LNCAP (cell line): ENCODE measurements around the gene ESR2.

Experiments
- TF ChIP-seq, protein P1 (sequence below): fragments of 450-650 bp; IDR thresholded peaks from 2 replicates; pipeline ENCODE4 v1.5.1; 2017; ENCODE audit warnings: mild to moderate bottlenecking

Gene ESR2

DNA sequence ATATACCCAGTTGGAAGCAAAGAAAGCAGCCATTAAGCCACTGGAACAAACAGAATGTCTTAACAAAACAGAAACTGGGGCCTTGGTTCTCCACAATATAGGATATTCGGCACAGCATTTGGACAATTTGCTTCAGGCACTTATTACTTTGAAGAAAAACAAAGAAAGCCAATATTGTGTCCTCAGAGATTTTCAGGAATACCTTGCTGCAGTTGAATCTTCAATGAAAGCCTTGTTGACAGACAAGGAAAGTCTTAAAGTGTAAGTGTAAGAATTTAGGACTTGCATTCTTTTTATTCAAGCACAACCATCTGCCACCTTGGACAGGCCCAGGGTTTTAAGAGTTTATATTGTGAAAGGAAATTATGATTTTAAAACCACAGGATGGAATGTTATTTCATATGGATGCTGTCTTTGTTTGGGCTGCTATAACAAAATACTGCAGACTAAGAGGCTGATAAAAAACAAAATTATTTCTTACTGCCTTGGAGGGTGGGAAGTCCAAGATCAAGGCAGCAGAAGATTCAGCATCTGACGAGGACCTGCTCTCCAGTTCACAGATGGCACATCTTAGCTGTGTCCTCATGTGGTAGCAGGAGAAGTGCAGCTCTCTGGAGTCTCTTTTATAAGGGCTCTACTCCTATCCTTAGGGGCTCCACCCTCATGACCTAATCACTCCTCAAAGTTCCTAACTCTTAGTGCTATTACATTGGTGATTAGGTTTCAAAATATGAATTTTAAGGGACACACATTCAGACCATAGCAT is 244.4 kb downstream of the ESR2 start:
- TF ChIP-seq, protein P1, sequence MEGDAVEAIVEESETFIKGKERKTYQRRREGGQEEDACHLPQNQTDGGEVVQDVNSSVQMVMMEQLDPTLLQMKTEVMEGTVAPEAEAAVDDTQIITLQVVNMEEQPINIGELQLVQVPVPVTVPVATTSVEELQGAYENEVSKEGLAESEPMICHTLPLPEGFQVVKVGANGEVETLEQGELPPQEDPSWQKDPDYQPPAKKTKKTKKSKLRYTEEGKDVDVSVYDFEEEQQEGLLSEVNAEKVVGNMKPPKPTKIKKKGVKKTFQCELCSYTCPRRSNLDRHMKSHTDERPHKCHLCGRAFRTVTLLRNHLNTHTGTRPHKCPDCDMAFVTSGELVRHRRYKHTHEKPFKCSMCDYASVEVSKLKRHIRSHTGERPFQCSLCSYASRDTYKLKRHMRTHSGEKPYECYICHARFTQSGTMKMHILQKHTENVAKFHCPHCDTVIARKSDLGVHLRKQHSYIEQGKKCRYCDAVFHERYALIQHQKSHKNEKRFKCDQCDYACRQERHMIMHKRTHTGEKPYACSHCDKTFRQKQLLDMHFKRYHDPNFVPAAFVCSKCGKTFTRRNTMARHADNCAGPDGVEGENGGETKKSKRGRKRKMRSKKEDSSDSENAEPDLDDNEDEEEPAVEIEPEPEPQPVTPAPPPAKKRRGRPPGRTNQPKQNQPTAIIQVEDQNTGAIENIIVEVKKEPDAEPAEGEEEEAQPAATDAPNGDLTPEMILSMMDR = no peak

DNA sequence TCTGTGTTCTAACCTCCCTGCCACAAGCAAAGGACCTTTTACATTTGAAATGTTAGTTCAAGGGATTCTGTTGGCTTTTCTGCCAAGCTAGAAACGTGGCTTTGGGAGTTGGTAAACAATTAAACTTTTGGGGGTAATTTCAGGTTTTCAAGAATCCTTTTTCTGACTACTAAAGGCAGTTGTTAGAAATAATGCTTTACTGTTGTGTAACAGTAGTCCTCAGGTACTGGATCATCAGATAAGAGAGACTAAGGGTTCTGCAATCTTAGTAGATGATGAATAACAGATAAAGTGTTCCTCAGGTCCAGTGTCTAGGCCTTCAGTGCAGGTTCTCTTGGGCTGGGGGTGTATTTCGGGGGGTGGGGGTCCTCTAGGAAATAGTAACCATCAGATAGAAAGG is 249.1 kb downstream of the ESR2 start:
- TF ChIP-seq, protein P1 = no peak

DNA sequence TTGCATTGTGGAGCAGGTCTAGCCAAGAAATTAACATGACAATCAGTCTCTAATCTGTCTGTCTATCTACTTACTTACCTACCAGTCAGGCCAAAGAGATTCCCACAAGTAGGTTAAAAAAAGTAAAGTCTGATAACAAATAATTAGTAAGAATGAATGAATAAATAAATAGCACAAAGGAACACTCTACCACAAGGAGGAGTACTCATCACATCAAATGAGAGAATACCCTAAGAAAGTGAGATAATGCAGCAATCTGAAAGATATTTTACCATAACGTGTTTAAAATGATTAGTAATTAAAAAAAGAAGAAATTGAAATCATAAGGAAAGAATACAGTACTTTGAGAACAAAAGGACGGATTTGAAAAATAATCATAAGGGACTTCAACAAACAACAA is 254.1 kb downstream of the ESR2 start:
- TF ChIP-seq, protein P1 = peak; percentile 64

DNA sequence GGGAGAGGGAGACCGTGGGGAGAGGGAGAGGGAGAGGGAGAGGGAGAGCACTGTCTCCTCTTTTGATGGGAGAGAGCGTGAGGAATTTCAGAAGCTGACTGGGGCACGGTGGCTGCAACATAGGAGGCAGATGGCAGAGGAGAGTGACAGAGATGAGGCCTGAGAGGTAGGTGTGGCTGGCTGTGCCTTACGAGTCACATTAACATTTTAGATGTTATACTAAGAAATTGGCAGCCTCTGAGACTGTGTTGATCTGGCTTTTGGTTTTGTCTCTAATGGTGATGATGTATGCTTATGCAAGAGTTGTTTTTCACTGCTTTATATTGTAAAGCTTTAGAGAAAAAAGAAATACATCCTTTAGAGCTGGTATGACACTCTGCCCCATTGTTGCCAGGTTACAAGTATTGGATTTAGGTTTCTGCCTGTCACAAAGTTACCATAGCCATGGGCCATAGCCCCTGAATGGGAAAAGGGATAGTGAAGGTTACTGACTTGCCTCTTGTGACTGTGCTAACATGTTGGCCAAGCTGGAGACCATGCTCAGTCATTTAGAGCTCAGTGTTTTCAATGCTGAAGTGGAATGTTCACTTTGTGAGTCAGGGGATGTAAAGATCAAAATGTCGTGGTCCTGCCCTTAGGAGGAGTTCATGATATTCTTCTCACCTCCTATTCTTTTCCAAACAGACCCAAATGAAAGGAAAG is 255.2 kb downstream of the ESR2 start:
- TF ChIP-seq, protein P1 = no peak

DNA sequence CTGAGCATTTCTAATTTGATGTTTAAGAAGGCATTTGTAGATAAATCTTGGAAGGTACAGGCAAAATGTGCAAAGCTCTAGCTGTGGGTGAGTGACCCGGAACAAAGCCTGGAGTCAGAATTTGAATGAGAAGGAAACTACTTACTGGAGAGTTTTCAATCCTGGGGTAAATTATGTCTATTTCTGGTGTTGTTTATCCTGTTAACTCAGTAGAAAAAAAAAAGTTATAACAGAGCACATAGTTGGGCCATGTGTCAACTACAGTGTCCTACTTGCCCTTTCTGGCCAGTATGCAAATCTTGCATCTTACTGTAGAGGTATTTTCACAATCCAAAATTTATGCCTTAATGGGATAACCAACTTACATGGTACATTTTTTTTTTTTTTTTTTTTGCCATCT is 259.0 kb downstream of the ESR2 start:
- TF ChIP-seq, protein P1 = no peak
